ENCODE results near the gene APCDD1. TPM values are rescaled to one million over a fixed set of nuclear protein-coding genes. Genes with fewer than 3 reads are reported as not detected.
"Not testable (repeated sequence)": the region's sequence is repeated elsewhere in the genome, so short reads cannot be mapped to it uniquely, and the experiment has no call there.

Gene APCDD1
- total and polyA plus RNA-seq, 3 experiments from 2014 or later = not detected

DNA sequence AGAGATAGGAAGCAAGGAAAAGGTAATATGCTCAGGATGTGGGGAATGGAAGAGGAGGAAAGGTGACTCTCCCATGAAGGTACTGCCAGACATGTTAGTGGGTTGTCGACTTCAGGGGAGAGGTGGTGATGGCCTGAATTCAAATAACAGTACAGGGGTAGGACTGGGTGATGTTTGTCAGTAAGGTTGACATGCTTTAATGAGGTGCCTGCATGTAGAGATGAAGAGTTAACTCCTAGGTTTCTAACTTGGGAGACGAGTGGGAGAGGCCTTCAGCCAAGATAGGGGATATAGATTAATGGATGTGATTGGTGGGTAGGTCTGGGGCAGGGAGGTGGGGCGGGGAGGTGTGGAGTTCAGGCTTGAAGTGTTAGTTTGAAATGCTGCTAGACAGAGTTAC lies 74.0 kb downstream of the APCDD1 start:
- no peaks in the 10 kb centered on the region for H3K27me3 ChIP-seq (ENCODE audit: insufficient read depth, low read length, poor library complexity, severe bottlenecking)
- H3K4me1 Mint-ChIP-seq = peaks cover 54 to 74% (median 66%) of the 10 kb centered on the region in 3 donors
- no peaks in the 10 kb centered on the region for H3K9me3 Mint-ChIP-seq
- CTCF ChIA-PET = no interaction called here
- H3K27ac ChIP-seq (ENCODE audit: low read depth, low read length) = no peak overlapping the region
- POLR2A ChIA-PET = no interaction called here
- no peak for DNase-seq
- H3K4me3 Mint-ChIP-seq = peak overlapping the region; percentile 0 to 98 (median 48)
- no peaks in the 10 kb centered on the region for H3K36me3 ChIP-seq (ENCODE audit: insufficient read depth, low read length)
- no peak overlapping the region for H3K4me3 ChIP-seq (ENCODE audit: low read length)
- H3K9me3 ChIP-seq (ENCODE audit: low read length) = no peaks in the 10 kb centered on the region
- H3K27ac Mint-ChIP-seq = peak overlapping the region in 7 of 8 donors; percentile 8 to 67 (median 43)
- no peaks in the 10 kb centered on the region for H3K27me3 Mint-ChIP-seq
- H3K36me3 Mint-ChIP-seq = peaks cover 0 to 17% (median 0%) of the 10 kb centered on the region in 3 donors
- peaks cover 24% of the 10 kb centered on the region for H3K4me1 ChIP-seq (ENCODE audit: insufficient read depth, low read length)

DNA sequence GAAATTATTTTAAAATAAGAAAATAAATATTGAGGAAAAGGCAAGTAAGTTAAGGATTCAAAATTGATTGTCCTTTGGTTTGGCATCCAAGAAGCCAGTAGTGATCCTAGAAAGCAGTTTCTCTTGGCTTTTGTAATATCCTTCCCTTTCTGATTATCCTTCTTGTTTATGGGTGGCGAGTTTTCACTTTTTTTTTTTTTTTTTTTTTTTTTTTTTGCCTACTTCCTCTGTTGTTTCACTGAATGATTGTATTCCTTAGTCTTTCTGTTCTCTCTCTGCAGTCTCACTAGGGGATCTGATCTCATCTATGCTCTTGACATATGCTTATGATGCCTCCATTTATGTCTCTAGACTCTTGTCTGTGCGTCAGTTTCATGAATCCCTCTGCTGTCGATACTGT lies 75.6 kb downstream of the APCDD1 start:
- CTCF ChIA-PET = no interaction called here
- no peaks in the 10 kb centered on the region for H3K9me3 Mint-ChIP-seq
- DNase-seq = no peak
- no peaks in the 10 kb centered on the region for H3K27me3 ChIP-seq (ENCODE audit: insufficient read depth, low read length, poor library complexity, severe bottlenecking)
- H3K4me1 Mint-ChIP-seq = peaks cover 47 to 70% (median 64%) of the 10 kb centered on the region in 3 donors
- no peak overlapping the region for H3K4me3 ChIP-seq (ENCODE audit: low read length)
- H3K27me3 Mint-ChIP-seq = no peaks in the 10 kb centered on the region
- no peak overlapping the region for H3K27ac ChIP-seq (ENCODE audit: low read depth, low read length)
- peaks cover 0 to 25% (median 3%) of the 10 kb centered on the region in 3 donors for H3K36me3 Mint-ChIP-seq
- peaks cover 21% of the 10 kb centered on the region for H3K4me1 ChIP-seq (ENCODE audit: insufficient read depth, low read length)
- POLR2A ChIA-PET = no interaction called here
- peak overlapping the region in 2 of 7 donors; percentile 12 to 60 for H3K4me3 Mint-ChIP-seq
- no peaks in the 10 kb centered on the region for H3K9me3 ChIP-seq (ENCODE audit: low read length)
- H3K36me3 ChIP-seq (ENCODE audit: insufficient read depth, low read length) = no peaks in the 10 kb centered on the region
- H3K27ac Mint-ChIP-seq = peak overlapping the region in 5 of 8 donors; percentile 1 to 67 (median 16)

DNA sequence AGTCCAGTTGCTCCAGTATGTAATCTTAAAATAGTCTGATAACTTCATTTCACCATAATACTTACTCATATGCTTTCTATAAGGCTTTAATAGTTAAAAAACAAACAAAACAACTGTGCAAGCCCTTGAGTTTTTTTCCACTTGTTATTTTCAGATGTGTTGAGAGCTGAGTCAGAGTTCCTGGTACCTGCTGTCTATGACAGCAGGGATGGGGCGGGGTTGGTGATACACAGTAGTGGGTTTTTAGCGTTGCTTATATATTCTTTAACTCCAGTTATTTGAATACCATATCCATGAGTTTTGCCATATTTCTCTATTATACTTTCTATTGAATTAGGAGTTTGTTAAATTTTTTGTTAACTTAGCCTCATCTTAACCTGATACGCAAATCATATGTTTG lies 76.4 kb downstream of the APCDD1 start:
- no peaks in the 10 kb centered on the region for H3K9me3 Mint-ChIP-seq
- Histone ChIP-seq H3K27ac (ENCODE audit: low read depth, low read length) (no peak overlapping the region), H3K9me3 (ENCODE audit: low read length) (no peaks in the 10 kb centered on the region), H3K27me3 (ENCODE audit: insufficient read depth, low read length, poor library complexity, severe bottlenecking) (no peaks in the 10 kb centered on the region), H3K4me1 (ENCODE audit: insufficient read depth, low read length) (peaks cover 16% of the 10 kb centered on the region), H3K4me3 (ENCODE audit: low read length) (no peak overlapping the region), H3K36me3 (ENCODE audit: insufficient read depth, low read length) (no peaks in the 10 kb centered on the region)
- ChIA-PET CTCF (interaction anchor here (1.2 kb wide), 1 partner anchor 11 kb away, joined by 3 read pairs; no protein-coding TSS in a partner anchor), POLR2A (no interaction called here)
- peaks cover 42 to 62% (median 56%) of the 10 kb centered on the region in 3 donors for H3K4me1 Mint-ChIP-seq
- DNase-seq = no peak
- peaks cover 0 to 25% (median 3%) of the 10 kb centered on the region in 3 donors for H3K36me3 Mint-ChIP-seq
- peak overlapping the region in 4 of 8 donors; percentile 8 to 67 (median 32) for H3K27ac Mint-ChIP-seq
- peak overlapping the region in 1 of 7 donors; percentile 60 for H3K4me3 Mint-ChIP-seq
- H3K27me3 Mint-ChIP-seq = no peaks in the 10 kb centered on the region

DNA sequence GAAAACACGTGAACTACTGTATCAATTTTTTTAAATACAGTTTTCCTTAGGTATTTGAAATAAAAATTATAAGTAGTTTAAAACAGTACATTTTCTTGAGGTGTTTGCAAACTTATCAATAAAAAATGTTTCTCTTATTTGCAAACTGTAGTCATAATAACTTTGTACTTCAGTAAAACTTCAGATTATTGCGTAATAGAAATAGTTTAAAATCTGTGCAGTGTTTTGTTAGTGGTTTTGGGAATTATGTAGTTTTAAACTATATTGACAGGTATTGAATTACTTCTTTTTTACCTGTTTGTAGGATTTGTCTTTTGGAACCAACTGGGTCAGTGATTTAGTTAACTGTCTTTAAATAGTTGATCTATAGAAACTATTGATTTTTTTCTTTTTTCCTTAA lies 78.7 kb downstream of the APCDD1 start:
- no peak overlapping the region for H3K4me3 Mint-ChIP-seq
- no peak overlapping the region for H3K27ac Mint-ChIP-seq
- DNase-seq = no peak
- Histone ChIP-seq H3K4me3 (ENCODE audit: low read length) (no peak overlapping the region), H3K36me3 (ENCODE audit: insufficient read depth, low read length) (peaks cover 3% of the 10 kb centered on the region), H3K27ac (ENCODE audit: low read depth, low read length) (no peak overlapping the region), H3K9me3 (ENCODE audit: low read length) (no peaks in the 10 kb centered on the region), H3K4me1 (ENCODE audit: insufficient read depth, low read length) (peaks cover 9% of the 10 kb centered on the region), H3K27me3 (ENCODE audit: insufficient read depth, low read length, poor library complexity, severe bottlenecking) (no peaks in the 10 kb centered on the region)
- POLR2A ChIA-PET = no interaction called here
- no peaks in the 10 kb centered on the region for H3K9me3 Mint-ChIP-seq
- H3K27me3 Mint-ChIP-seq = no peaks in the 10 kb centered on the region
- peaks cover 1 to 32% (median 13%) of the 10 kb centered on the region in 3 donors for H3K36me3 Mint-ChIP-seq
- CTCF ChIA-PET = no interaction called here
- H3K4me1 Mint-ChIP-seq = peaks cover 28 to 59% (median 50%) of the 10 kb centered on the region in 3 donors

DNA sequence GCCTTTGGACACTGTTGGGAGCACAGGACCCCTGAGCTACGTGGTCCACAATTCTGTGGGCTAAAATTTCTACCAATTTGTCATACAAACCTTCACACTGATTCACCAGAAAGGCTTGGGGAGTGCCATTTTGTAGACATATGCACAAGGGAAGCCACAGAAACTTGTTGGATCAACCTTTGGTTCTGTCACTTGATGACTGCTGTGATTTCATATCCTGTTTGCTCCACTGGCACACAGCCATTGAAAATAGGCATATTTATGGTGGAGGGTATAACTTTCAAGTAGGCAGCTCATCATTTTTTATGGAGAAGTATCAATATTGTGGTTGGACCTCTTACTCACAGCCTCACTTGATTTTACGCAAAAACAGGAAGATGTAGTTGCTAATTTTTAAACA lies 81.8 kb downstream of the APCDD1 start:
- H3K4me3 Mint-ChIP-seq = no peak overlapping the region
- no peak for DNase-seq
- H3K27ac ChIP-seq (ENCODE audit: low read depth, low read length) = no peak overlapping the region
- no peaks in the 10 kb centered on the region for H3K4me1 ChIP-seq (ENCODE audit: insufficient read depth, low read length)
- H3K4me3 ChIP-seq (ENCODE audit: low read length) = no peak overlapping the region
- peaks cover 12% of the 10 kb centered on the region for H3K36me3 ChIP-seq (ENCODE audit: insufficient read depth, low read length)
- ChIA-PET CTCF (interaction anchor here (1.5 kb wide), 1 partner anchor 24 kb away, joined by 3 read pairs; no protein-coding TSS in a partner anchor), POLR2A (no interaction called here)
- peaks cover 6 to 31% (median 20%) of the 10 kb centered on the region in 3 donors for H3K4me1 Mint-ChIP-seq
- H3K27me3 Mint-ChIP-seq = no peaks in the 10 kb centered on the region
- no peaks in the 10 kb centered on the region for H3K27me3 ChIP-seq (ENCODE audit: insufficient read depth, low read length, poor library complexity, severe bottlenecking)
- H3K9me3 ChIP-seq (ENCODE audit: low read length) = no peaks in the 10 kb centered on the region
- H3K27ac Mint-ChIP-seq = no peak overlapping the region
- peaks cover 11 to 59% (median 31%) of the 10 kb centered on the region in 3 donors for H3K36me3 Mint-ChIP-seq
- no peaks in the 10 kb centered on the region for H3K9me3 Mint-ChIP-seq

DNA sequence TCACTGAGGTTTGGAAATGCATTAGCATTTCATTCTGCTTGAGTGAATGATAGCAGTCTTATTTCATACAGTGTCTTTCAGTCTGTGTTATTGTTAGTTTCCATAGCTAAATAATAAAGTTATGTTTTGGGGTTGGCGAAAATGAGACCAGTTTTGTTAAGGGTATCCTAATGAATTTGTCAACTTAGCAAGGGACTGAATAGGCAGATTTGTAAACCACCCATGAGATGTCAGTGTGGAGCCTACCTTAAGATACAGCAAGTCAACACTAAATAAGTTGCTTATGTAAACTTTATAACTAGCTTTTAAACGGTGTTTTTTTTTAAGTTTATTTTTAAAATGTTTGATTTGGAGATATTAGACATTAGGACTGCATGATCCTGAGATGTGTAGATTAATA lies 83.3 kb downstream of the APCDD1 start:
- no peak overlapping the region for H3K27ac Mint-ChIP-seq
- ChIA-PET POLR2A (interaction anchor here (0.9 kb wide), 1 partner anchor 11 kb away, joined by 3 read pairs; no protein-coding TSS in a partner anchor), CTCF (interaction anchor here (0.7 to 1.5 kb wide), 2 partner anchors 18 to 22 kb away, joined by 3 to 5 read pairs; no protein-coding TSS in a partner anchor)
- no peaks in the 10 kb centered on the region for H3K9me3 ChIP-seq (ENCODE audit: low read length)
- no peak overlapping the region for H3K4me3 Mint-ChIP-seq
- no peak for DNase-seq
- H3K4me1 Mint-ChIP-seq = peaks cover 2 to 25% (median 16%) of the 10 kb centered on the region in 3 donors
- H3K4me3 ChIP-seq (ENCODE audit: low read length) = no peak overlapping the region
- no peaks in the 10 kb centered on the region for H3K27me3 Mint-ChIP-seq
- H3K27me3 ChIP-seq (ENCODE audit: insufficient read depth, low read length, poor library complexity, severe bottlenecking) = no peaks in the 10 kb centered on the region
- H3K36me3 Mint-ChIP-seq = peaks cover 18 to 70% (median 34%) of the 10 kb centered on the region in 3 donors
- H3K4me1 ChIP-seq (ENCODE audit: insufficient read depth, low read length) = no peaks in the 10 kb centered on the region
- peaks cover 21% of the 10 kb centered on the region for H3K36me3 ChIP-seq (ENCODE audit: insufficient read depth, low read length)
- H3K9me3 Mint-ChIP-seq = no peaks in the 10 kb centered on the region
- H3K27ac ChIP-seq (ENCODE audit: low read depth, low read length) = no peak overlapping the region

DNA sequence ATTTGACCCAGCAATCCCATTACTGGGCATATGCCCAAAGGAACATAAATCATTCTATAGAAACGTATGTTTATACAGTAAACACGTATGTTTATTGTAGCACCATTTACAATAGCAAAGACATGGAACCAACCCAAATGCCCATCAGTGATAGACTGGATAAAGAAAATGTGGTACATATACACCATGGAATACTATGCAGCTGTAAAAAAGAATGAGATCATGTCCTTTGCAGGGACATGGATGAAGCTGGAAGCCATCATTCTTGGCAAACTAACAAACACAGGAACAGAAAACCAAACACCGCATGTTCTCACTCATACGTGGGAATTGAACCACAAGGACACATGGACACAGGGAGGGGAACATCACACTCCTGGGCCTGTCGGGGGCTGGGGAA lies 84.7 kb downstream of the APCDD1 start:
- H3K27ac ChIP-seq (ENCODE audit: low read depth, low read length); H3K4me3 Mint-ChIP-seq; H3K9me3 ChIP-seq (ENCODE audit: low read length); POLR2A ChIA-PET; H3K4me1 ChIP-seq (ENCODE audit: insufficient read depth, low read length); H3K27me3 ChIP-seq (ENCODE audit: insufficient read depth, low read length, poor library complexity, severe bottlenecking); H3K4me3 ChIP-seq (ENCODE audit: low read length); DNase-seq; CTCF ChIA-PET; H3K9me3 Mint-ChIP-seq; H3K27me3 Mint-ChIP-seq: not testable (repeated sequence)
- Mint-ChIP-seq H3K27ac (peak overlapping the region in 1 of 8 donors; percentile 29), H3K36me3 (peaks cover 18 to 72% (median 41%) of the 10 kb centered on the region in 3 donors), H3K4me1 (peaks cover 5 to 26% (median 16%) of the 10 kb centered on the region in 3 donors)
- H3K36me3 ChIP-seq (ENCODE audit: insufficient read depth, low read length) = peaks cover 30% of the 10 kb centered on the region
